IMR-90 (cell line): ENCODE data around the gene LTB4R. TPM values are rescaled to one million over a fixed set of nuclear protein-coding genes. Genes with fewer than 3 reads are reported as not detected.

ENCODE experiments used
- ATAC-seq: fragments of 200-7000 bp; cut with Tn5 transposase; 2 replicates; pipeline ENCODE4 v1.9.1; 2020; ENCODE audit warnings: low read depth, mild to moderate bottlenecking, moderate library complexity
- BruUV-seq: library from RNA; stranded (reverse); fragments of 400-500 nt; replicated peaks from 2 replicates; lab custom pipeline; 2021; lab: Mats Ljungman, UMichigan
- CTCF ChIA-PET: fragments of 300-600 bp; formaldehyde crosslinking; extraction: SDS; loops from one replicate; lab custom pipeline; 2021; ENCODE audit warnings: antibody characterized with exemption; lab: Yijun Ruan, JAX
- POLR2A ChIA-PET: fragments of 300-600 bp; sonication (Branson Sonifier 250); formaldehyde crosslinking; loops from one replicate; lab custom pipeline; 2022; ENCODE audit warnings: antibody characterized with exemption; ENCODE audit not compliant: unreplicated experiment; lab: Charles Lee
- DNase-seq: peaks from one replicate; pipeline ENCODE4 v3.0.0; 2013
- H2AFZ ChIP-seq: replicated peaks from 2 replicates; pipeline ENCODE3; 2013; ENCODE audit warnings: low read length, mild to moderate bottlenecking; ENCODE audit not compliant: poor library complexity
- H2AK5ac ChIP-seq: 2 replicates; pipeline ENCODE4 v1.6.1; 2013; ENCODE audit warnings: low read depth, low read length, inconsistent platforms
- H2AK9ac ChIP-seq: replicated peaks from 2 replicates; pipeline ENCODE3; 2013; ENCODE audit warnings: mild to moderate bottlenecking, low read depth, low read length, moderate library complexity; ENCODE audit not compliant: poor library complexity
- H2BK120ac ChIP-seq: 2 replicates; pipeline ENCODE4 v1.6.1; 2013; ENCODE audit warnings: low read depth, low read length, inconsistent platforms
- H2BK15ac ChIP-seq: 3 replicates; pipeline ENCODE4 v1.6.1; 2013; ENCODE audit warnings: low read depth, low read length, inconsistent platforms
- H2BK20ac ChIP-seq: 2 replicates; pipeline ENCODE4 v1.6.1; 2013; ENCODE audit warnings: low read depth, mild to moderate bottlenecking, inconsistent platforms, low read length, moderate library complexity
- H2BK5ac ChIP-seq: 2 replicates; pipeline ENCODE4 v1.6.1; 2013; ENCODE audit warnings: mild to moderate bottlenecking, low read depth, low read length, inconsistent platforms; ENCODE audit not compliant: poor library complexity, severe bottlenecking
- H3K14ac ChIP-seq: replicated peaks from 2 replicates; pipeline ENCODE4 v1.6.1; 2013; ENCODE audit warnings: low read depth, low read length, inconsistent platforms
- H3K18ac ChIP-seq: 2 replicates; pipeline ENCODE4 v1.6.1; 2013; ENCODE audit warnings: low read depth, low read length, control low read depth
- H3K23ac ChIP-seq: 2 replicates; pipeline ENCODE4 v1.6.1; 2013; ENCODE audit warnings: low read depth, low read length, inconsistent platforms
- H3K27ac ChIP-seq: 2 replicates; pipeline ENCODE4 v1.5.1; 2013; ENCODE audit warnings: mild to moderate bottlenecking, control low read depth, low read length; ENCODE audit not compliant: insufficient read depth
- H3K27me3 ChIP-seq: 2 replicates; pipeline ENCODE4 v1.6.1; 2013; ENCODE audit warnings: low read length; ENCODE audit not compliant: control insufficient read depth, insufficient read depth
- H3K36me3 ChIP-seq: 2 replicates; pipeline ENCODE4 v1.6.1; 2013; ENCODE audit warnings: low read length, mixed read lengths; ENCODE audit not compliant: control insufficient read depth, insufficient read depth
- H3K4ac ChIP-seq: 2 replicates; pipeline ENCODE4 v1.6.1; 2013; ENCODE audit warnings: low read depth, low read length, inconsistent platforms
- H3K4me1 ChIP-seq: 2 replicates; pipeline ENCODE4 v1.6.1; 2013; ENCODE audit warnings: low read length, mixed read lengths; ENCODE audit not compliant: control insufficient read depth, insufficient read depth
- H3K4me2 ChIP-seq: 2 replicates; pipeline ENCODE4 v1.6.1; 2013; ENCODE audit warnings: low read depth, mild to moderate bottlenecking, control low read depth, low read length, moderate library complexity
- H3K4me3 ChIP-seq: 2 replicates; pipeline ENCODE4 v1.5.1; 2013; ENCODE audit warnings: low read depth, mild to moderate bottlenecking, control low read depth, low read length, moderate library complexity; ENCODE audit not compliant: insufficient read depth
- H3K56ac ChIP-seq: 2 replicates; pipeline ENCODE4 v1.6.1; 2013; ENCODE audit warnings: low read length, inconsistent platforms; ENCODE audit not compliant: insufficient read depth; ENCODE audit errors: extremely low read depth
- H3K79me1 ChIP-seq, 2 experiments: 2 replicates each; pipeline ENCODE4 v1.6.1; 2013; ENCODE audit warnings: low read length in 2 of 2, inconsistent platforms in 1 of 2, low read depth in 1 of 2
- H3K9ac ChIP-seq: 2 replicates; pipeline ENCODE4 v1.6.1; 2013; ENCODE audit warnings: low read depth, low read length, control low read depth
- H3K9me1 ChIP-seq: 2 replicates; pipeline ENCODE4 v1.6.1; 2013; ENCODE audit warnings: low read length, inconsistent platforms; ENCODE audit not compliant: insufficient read depth
- H3K9me3 ChIP-seq: 2 replicates; pipeline ENCODE4 v1.6.1; 2013; ENCODE audit warnings: low read length; ENCODE audit not compliant: control insufficient read depth, insufficient read depth
- H4K20me1 ChIP-seq: 2 replicates; pipeline ENCODE4 v1.6.1; 2013; ENCODE audit warnings: low read length, inconsistent platforms; ENCODE audit not compliant: insufficient read depth
- H4K5ac ChIP-seq: 2 replicates; pipeline ENCODE4 v1.6.1; 2013; ENCODE audit warnings: mild to moderate bottlenecking, low read depth, low read length, control low read depth
- H4K8ac ChIP-seq, 2 experiments: 2 replicates each; pipeline ENCODE4 v1.6.1; 2013; ENCODE audit warnings: low read depth in 2 of 2, low read length in 2 of 2, control low read depth in 1 of 2, inconsistent platforms in 1 of 2
- H4K91ac ChIP-seq: 2 replicates; pipeline ENCODE4 v1.6.1; 2013; ENCODE audit warnings: low read depth, low read length, inconsistent platforms; ENCODE audit not compliant: insufficient read depth
- BHLHE40 ChIP-seq: fragments of 150-350 bp; IDR thresholded peaks from 2 replicates; pipeline ENCODE4 v1.6.1; 2016; ENCODE audit warnings: mild to moderate bottlenecking, low read depth, low read length
- CHD1 ChIP-seq: IDR thresholded peaks from 2 replicates; pipeline ENCODE4 v1.6.1; 2012; ENCODE audit warnings: low read depth, low read length, improper control_type of control experiment
- CTCF ChIP-seq: conservative IDR thresholded peaks from 2 replicates; pipeline ENCODE4 v1.5.1; 2012; ENCODE audit warnings: mild to moderate bottlenecking, low read depth, low read length, improper control_type of control experiment
- ELK1 ChIP-seq: fragments of 150-350 bp; IDR thresholded peaks from 2 replicates; pipeline ENCODE4 v1.6.1; 2016; ENCODE audit warnings: low read depth, mild to moderate bottlenecking, low read length, moderate library complexity, borderline replicate concordance
- MAFK ChIP-seq: IDR thresholded peaks from 2 replicates; pipeline ENCODE4 v1.6.1; 2012; ENCODE audit warnings: low read depth, low read length, improper control_type of control experiment
- MAZ ChIP-seq: IDR thresholded peaks from 2 replicates; pipeline ENCODE4 v1.6.1; 2012; ENCODE audit warnings: low read depth, mild to moderate bottlenecking, low read length, improper control_type of control experiment, moderate library complexity, borderline replicate concordance
- MXI1 ChIP-seq: IDR thresholded peaks from 2 replicates; pipeline ENCODE4 v1.6.1; 2012; ENCODE audit warnings: low read depth, mild to moderate bottlenecking, low read length, moderate library complexity, borderline replicate concordance
- NFE2L2 ChIP-seq: fragments of 150-350 bp; IDR thresholded peaks from 2 replicates; pipeline ENCODE4 v1.6.1; 2016; ENCODE audit warnings: low read depth, mild to moderate bottlenecking, low read length
- RAD21 ChIP-seq: IDR thresholded peaks from 2 replicates; pipeline ENCODE4 v1.6.1; 2012; ENCODE audit warnings: low read length, improper control_type of control experiment
- RFX5 ChIP-seq: IDR thresholded peaks from 2 replicates; pipeline ENCODE4 v1.8.0; 2012; ENCODE audit warnings: low read depth, mild to moderate bottlenecking, low read length, moderate library complexity
- SMC3 ChIP-seq: fragments of 150-350 bp; IDR thresholded peaks from 2 replicates; pipeline ENCODE4 v1.6.1; 2016; ENCODE audit warnings: low read depth, mild to moderate bottlenecking, antibody characterized with exemption, low read length, moderate library complexity
- USF2 ChIP-seq: fragments of 150-350 bp; IDR thresholded peaks from 2 replicates; pipeline ENCODE4 v1.6.1; 2017; ENCODE audit warnings: mild to moderate bottlenecking, antibody characterized with exemption, low read length, low read depth
- WGBS, 2 experiments: methylation state at CpG; one replicate each; pipeline versions ENCODE4 v1.1.5 to v1.1.7; 2013; ENCODE audit warnings: missing lambda C conversion rate in 2 of 2; ENCODE audit not compliant: insufficient read length in 1 of 2; ENCODE audit errors: extremely low coverage in 2 of 2; 5-methylcytosine and 5-hydroxymethylcytosine counted together
- dilution Hi-C: fragments of 300-500 bp; cut with HindIII; formaldehyde crosslinking; loops from one replicate; pipeline ENCODE4 v1.14.3; 2018; ENCODE audit warnings: low sequenced_read_pairs; ENCODE audit not compliant: unreplicated experiment
- in situ Hi-C: fragments of 300-500 bp; cut with MboI; formaldehyde crosslinking; loops from 3 replicates; pipeline ENCODE4 v1.14.3; 2019; ENCODE audit warnings: low sequenced_read_pairs, inconsistent platforms, mixed read lengths
- intact Hi-C: fragments of 100-400 bp; cut with micrococcal nuclease; formaldehyde crosslinking; loops from 2 replicates; pipeline ENCODE4 v1.10.0; 2022
- polyA plus RNA-seq, 3 experiments: library from polyadenylated mRNA; depleted of rRNA; stranded (reverse); fragments of >200 nt; gene quantifications; 2 replicates each; pipeline ENCODE4 v1.2.3, GENCODE V29; 2012; ENCODE audit warnings: low replicate concordance in 1 of 3
- total RNA-seq: library from RNA; depleted of rRNA; stranded (reverse); fragments of >200 nt; gene quantifications from 2 replicates; pipeline ENCODE4 v1.2.3, GENCODE V29; 2012

The LTB4R gene
- total and polyA plus RNA-seq, 2 of the 4 experiments (the other 2 are of a cell fraction), result 0.18 to 2.3 TPM

- Histone ChIP-seq H3K9me1 (0 out of 2 replicates have a peak, but pooled peaks cover 1% of the 10 kb centered on the region), H2AFZ (no peak overlapping the region), H3K4me3 (no peak overlapping the region), H4K91ac (no peak overlapping the region), H3K4me1 (0 out of 2 replicates have a peak, but pooled peaks cover 3% of the 10 kb centered on the region), H3K27ac (no peak overlapping the region), H2BK5ac (no peak overlapping the region), H3K23ac (no peak overlapping the region), H3K4ac (no peak overlapping the region), H3K14ac (no peak overlapping the region), H2BK15ac (no peak overlapping the region), H2AK5ac (no peak overlapping the region), H3K27me3 (no peaks in the 10 kb centered on the region), H4K20me1 (no peaks in the 10 kb centered on the region), H3K9ac (no peak overlapping the region), H2BK20ac (no peak overlapping the region), H3K9me3 (no peaks in the 10 kb centered on the region), H4K8ac (no peak overlapping the region), H4K5ac (no peak overlapping the region), H2AK9ac (peak overlapping the region; percentile 47), H3K4me2 (no peak overlapping the region), H3K18ac (no peak overlapping the region), H2BK120ac (no peak overlapping the region), H3K36me3 (peaks cover 29% of the 10 kb centered on the region), H3K79me1 (peaks cover under 1 to 11% of the 10 kb centered on the region in 2 experiments), H3K56ac (no peak overlapping the region)
- 85% methylated on average over 7 of the region's 18 CpGs; no CpG with 5 or more reads in 1 of the 2 experiments for WGBS, 2 experiments
- CTCF ChIA-PET, result no interaction called here
- no peak for DNase-seq
- TF ChIP-seq BHLHE40 (no peak), CHD1 (no peak), ELK1 (no peak), USF2 (no peak), MXI1 (no peak), SMC3 (no peak), MAZ (no peak), RAD21 (no peak), CTCF (no peak), NFE2L2 (no peak), MAFK (no peak), RFX5 (no peak)
- no TSS peak for BruUV-seq
- intact Hi-C loops (no loop called here), dilution Hi-C loops (no loop called here), in situ Hi-C loops (no loop called here)
- POLR2A ChIA-PET, result no interaction called here
- no peak for ATAC-seq
Observed at GRCh38 chr14:24266344-24267244, 44.7 kb upstream of the LTB4R start.
